Panc1 (cell line): ENCODE measurements around the gene DUSP23. TPM values are rescaled to one million over a fixed set of nuclear protein-coding genes. Genes with fewer than 3 reads are reported as not detected.

Source experiments
- ATAC-seq: fragments of 200-7000 bp; cut with Tn5 transposase; 2 replicates; pipeline ENCODE4 v1.9.1; 2020; ENCODE audit warnings: mild to moderate bottlenecking, moderate library complexity
- BruUV-seq: library from RNA; stranded (reverse); fragments of 400-500 nt; replicated peaks from 2 replicates; lab custom pipeline; 2021; lab: Mats Ljungman, UMichigan
- CTCF ChIA-PET: fragments of 300-600 bp; sonication (Branson Sonifier 250); formaldehyde crosslinking; loops from one replicate; lab custom pipeline; 2022; ENCODE audit warnings: antibody characterized with exemption; lab: Charles Lee
- POLR2A ChIA-PET: fragments of 300-600 bp; sonication (Branson Sonifier 250); formaldehyde crosslinking; loops from one replicate; lab custom pipeline; 2022; ENCODE audit warnings: antibody characterized with exemption; lab: Charles Lee
- DNase-seq: peaks from one replicate; pipeline ENCODE4 v3.0.0-alpha.2; 2010; ENCODE audit warnings: low read depth, low spot score
- H3K27ac ChIP-seq: 2 replicates; pipeline ENCODE4 v1.5.1; 2011; ENCODE audit warnings: mild to moderate bottlenecking, low read length, inconsistent platforms
- H3K27me3 ChIP-seq: fragments of 200-500 bp; sonication (Bioruptor generic); 2 replicates; pipeline ENCODE4 v1.6.0; 2014; ENCODE audit warnings: low read length, inconsistent platforms; ENCODE audit not compliant: control insufficient read depth, insufficient read depth
- H3K36me3 ChIP-seq: fragments of 200-500 bp; sonication (Bioruptor generic); 2 replicates; pipeline ENCODE4 v1.5.1; 2014; ENCODE audit warnings: inconsistent platforms, mild to moderate bottlenecking, low read length, moderate library complexity; ENCODE audit not compliant: control insufficient read depth, insufficient read depth
- H3K4me1 ChIP-seq: 2 replicates; pipeline ENCODE4 v1.5.1; 2011; ENCODE audit warnings: inconsistent platforms, mild to moderate bottlenecking, low read length, moderate library complexity; ENCODE audit not compliant: control insufficient read depth, insufficient read depth
- H3K4me3 ChIP-seq, 2 experiments: 2 replicates each; pipeline ENCODE4 v1.5.1; 2011 to 2012; ENCODE audit warnings: low read depth in 2 of 2, low read length in 2 of 2, mild to moderate bottlenecking in 2 of 2, inconsistent platforms in 1 of 2, moderate library complexity in 1 of 2
- H3K9me3 ChIP-seq: fragments of 200-500 bp; sonication (Bioruptor generic); 2 replicates; pipeline ENCODE4 v1.5.1; 2014; ENCODE audit warnings: low read depth, mild to moderate bottlenecking, inconsistent platforms, low read length, moderate library complexity; ENCODE audit not compliant: control insufficient read depth, insufficient read depth
- POLR2AphosphoS5 ChIP-seq: IDR thresholded peaks from 2 replicates; pipeline ENCODE4 v1.6.1; 2012; ENCODE audit warnings: mild to moderate bottlenecking, low read depth, low read length, moderate library complexity
- SIN3A ChIP-seq: IDR thresholded peaks from 2 replicates; pipeline ENCODE4 v1.6.1; 2012; ENCODE audit warnings: low read depth, mild to moderate bottlenecking, low read length, moderate library complexity, borderline replicate concordance; ENCODE audit not compliant: insufficient read depth
- TCF7L2 ChIP-seq: IDR thresholded peaks from 2 replicates; pipeline ENCODE4 v1.6.1; 2011; ENCODE audit warnings: mild to moderate bottlenecking, low read depth, low read length, inconsistent platforms
- in situ Hi-C: cut with HindIII; loops from 2 replicates; pipeline ENCODE4 v1.10.0; 2016; ENCODE audit warnings: low sequenced_read_pairs, low pct_unique_long_range_greater_than_20kb
- intact Hi-C: fragments of 100-400 bp; cut with micrococcal nuclease; formaldehyde crosslinking; loops from one replicate; pipeline ENCODE4 v1.10.0; 2022; ENCODE audit not compliant: unreplicated experiment
- total RNA-seq: library from RNA; stranded (reverse); gene quantifications from one replicate; pipeline ENCODE4 v1.2.1, GENCODE V29; 2021; ENCODE audit not compliant: unreplicated experiment
- TF ChIP-seq, protein P1 (sequence below): fragments of 450-650 bp; IDR thresholded peaks from 2 replicates; pipeline ENCODE4 v1.5.1; 2017; ENCODE audit warnings: mild to moderate bottlenecking
- TF ChIP-seq, protein P2 (sequence below), 2 experiments: IDR thresholded peaks; 2 replicates each; pipeline ENCODE4 v1.6.1; 2011 to 2012; ENCODE audit warnings: low read depth in 2 of 2, control low read depth in 1 of 2, low read length in 1 of 2, mild to moderate bottlenecking in 1 of 2, moderate library complexity in 1 of 2; ENCODE audit not compliant: insufficient read depth in 1 of 2

The DUSP23 gene
- total RNA-seq, 1 experiment from 2014 or later, result 36.1 TPM

DNA sequence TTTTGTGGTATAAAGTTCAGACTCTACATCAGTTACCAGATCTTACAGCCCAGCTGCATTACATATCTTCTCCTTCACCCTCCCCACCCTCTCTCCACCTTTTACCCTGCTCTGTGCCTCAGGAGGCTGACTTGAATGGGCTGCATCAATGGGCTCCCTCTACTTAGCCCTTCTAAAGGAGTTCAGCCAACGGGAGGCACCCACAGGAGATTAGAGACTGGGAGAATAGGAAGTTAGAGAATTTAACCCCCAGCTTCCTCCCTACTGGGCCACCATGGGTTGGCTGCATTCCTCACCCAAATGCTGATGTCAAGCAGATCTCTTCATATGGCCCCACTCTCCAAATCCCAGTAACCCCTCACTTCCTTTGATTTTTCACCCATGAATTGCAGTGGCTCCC, 17.1 kb upstream of the DUSP23 start:
- no peaks in the 10 kb centered on the region for H3K4me1 ChIP-seq
- TF ChIP-seq, protein P1, sequence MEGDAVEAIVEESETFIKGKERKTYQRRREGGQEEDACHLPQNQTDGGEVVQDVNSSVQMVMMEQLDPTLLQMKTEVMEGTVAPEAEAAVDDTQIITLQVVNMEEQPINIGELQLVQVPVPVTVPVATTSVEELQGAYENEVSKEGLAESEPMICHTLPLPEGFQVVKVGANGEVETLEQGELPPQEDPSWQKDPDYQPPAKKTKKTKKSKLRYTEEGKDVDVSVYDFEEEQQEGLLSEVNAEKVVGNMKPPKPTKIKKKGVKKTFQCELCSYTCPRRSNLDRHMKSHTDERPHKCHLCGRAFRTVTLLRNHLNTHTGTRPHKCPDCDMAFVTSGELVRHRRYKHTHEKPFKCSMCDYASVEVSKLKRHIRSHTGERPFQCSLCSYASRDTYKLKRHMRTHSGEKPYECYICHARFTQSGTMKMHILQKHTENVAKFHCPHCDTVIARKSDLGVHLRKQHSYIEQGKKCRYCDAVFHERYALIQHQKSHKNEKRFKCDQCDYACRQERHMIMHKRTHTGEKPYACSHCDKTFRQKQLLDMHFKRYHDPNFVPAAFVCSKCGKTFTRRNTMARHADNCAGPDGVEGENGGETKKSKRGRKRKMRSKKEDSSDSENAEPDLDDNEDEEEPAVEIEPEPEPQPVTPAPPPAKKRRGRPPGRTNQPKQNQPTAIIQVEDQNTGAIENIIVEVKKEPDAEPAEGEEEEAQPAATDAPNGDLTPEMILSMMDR, result no peak
- TF ChIP-seq TCF7L2, result no peak
- no peak for TF ChIP-seq POLR2AphosphoS5
- TF ChIP-seq SIN3A, result no peak
- TF ChIP-seq, protein P2, sequence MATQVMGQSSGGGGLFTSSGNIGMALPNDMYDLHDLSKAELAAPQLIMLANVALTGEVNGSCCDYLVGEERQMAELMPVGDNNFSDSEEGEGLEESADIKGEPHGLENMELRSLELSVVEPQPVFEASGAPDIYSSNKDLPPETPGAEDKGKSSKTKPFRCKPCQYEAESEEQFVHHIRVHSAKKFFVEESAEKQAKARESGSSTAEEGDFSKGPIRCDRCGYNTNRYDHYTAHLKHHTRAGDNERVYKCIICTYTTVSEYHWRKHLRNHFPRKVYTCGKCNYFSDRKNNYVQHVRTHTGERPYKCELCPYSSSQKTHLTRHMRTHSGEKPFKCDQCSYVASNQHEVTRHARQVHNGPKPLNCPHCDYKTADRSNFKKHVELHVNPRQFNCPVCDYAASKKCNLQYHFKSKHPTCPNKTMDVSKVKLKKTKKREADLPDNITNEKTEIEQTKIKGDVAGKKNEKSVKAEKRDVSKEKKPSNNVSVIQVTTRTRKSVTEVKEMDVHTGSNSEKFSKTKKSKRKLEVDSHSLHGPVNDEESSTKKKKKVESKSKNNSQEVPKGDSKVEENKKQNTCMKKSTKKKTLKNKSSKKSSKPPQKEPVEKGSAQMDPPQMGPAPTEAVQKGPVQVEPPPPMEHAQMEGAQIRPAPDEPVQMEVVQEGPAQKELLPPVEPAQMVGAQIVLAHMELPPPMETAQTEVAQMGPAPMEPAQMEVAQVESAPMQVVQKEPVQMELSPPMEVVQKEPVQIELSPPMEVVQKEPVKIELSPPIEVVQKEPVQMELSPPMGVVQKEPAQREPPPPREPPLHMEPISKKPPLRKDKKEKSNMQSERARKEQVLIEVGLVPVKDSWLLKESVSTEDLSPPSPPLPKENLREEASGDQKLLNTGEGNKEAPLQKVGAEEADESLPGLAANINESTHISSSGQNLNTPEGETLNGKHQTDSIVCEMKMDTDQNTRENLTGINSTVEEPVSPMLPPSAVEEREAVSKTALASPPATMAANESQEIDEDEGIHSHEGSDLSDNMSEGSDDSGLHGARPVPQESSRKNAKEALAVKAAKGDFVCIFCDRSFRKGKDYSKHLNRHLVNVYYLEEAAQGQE (IDR thresholded peaks at IDR 0.05; ENCODE audit: insufficient read depth in 1 of 2, low read depth in 2 of 2, low read length in 1 of 2), result no peak
- ChIA-PET CTCF (no interaction called here), POLR2A (no interaction called here)
- H3K9me3 ChIP-seq, result no peaks in the 10 kb centered on the region
- intact Hi-C loops (no loop called here), in situ Hi-C loops (no loop called here)
- H3K36me3 ChIP-seq, result no peaks in the 10 kb centered on the region
- ATAC-seq, result no peak
- no TSS peak for BruUV-seq
- H3K4me3 ChIP-seq, result no peak overlapping the region
- DNase-seq, result no peak
- no peak overlapping the region for H3K27ac ChIP-seq
- no peaks in the 10 kb centered on the region; the same call in 1 of the 2 replicates for H3K27me3 ChIP-seq

DNA sequence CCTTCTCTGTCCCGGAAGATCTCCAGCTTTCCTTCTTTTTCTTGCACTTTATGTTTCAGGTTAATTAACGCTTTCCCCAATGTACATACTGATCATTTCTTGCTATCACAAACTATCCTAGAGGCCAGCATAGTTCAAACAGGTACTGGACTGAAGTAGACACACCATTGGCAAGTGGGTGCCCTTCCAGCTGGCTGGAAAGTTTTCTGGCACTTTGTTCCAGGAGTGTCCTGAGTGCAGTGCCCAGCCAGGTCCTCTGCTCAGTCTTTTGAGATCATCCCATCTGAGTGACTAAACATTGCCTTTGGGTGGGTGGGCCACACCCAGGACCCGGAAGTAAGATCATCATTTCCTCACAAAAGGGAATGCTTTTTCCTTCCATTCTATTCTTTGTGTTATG, 15.0 kb upstream of the DUSP23 start:
- intact Hi-C loops, result no loop called here
- Histone ChIP-seq H3K4me1 (no peaks in the 10 kb centered on the region), H3K9me3 (no peaks in the 10 kb centered on the region), H3K27me3 (no peaks in the 10 kb centered on the region; the same call in 1 of the 2 replicates), H3K27ac (no peak overlapping the region), H3K4me3 (no peak overlapping the region), H3K36me3 (no peaks in the 10 kb centered on the region)
- CTCF ChIA-PET, result no interaction called here
- no peak for DNase-seq
- no TSS peak for BruUV-seq
- ATAC-seq, result no peak
- in situ Hi-C loops, result no loop called here
- TF ChIP-seq SIN3A, result no peak
- TF ChIP-seq TCF7L2, result no peak
- TF ChIP-seq, protein P2 (IDR thresholded peaks at IDR 0.05; ENCODE audit: insufficient read depth in 1 of 2, low read depth in 2 of 2, low read length in 1 of 2), result no peak
- TF ChIP-seq POLR2AphosphoS5, result no peak
- TF ChIP-seq, protein P1, result no peak
- POLR2A ChIA-PET, result no interaction called here
